Fibroblast of the aortic adventitia (primary cell): ENCODE data around the gene GNPTG. TPM values are rescaled to one million over a fixed set of nuclear protein-coding genes. Genes with fewer than 3 reads are reported as not detected.
A peak's percentile ranks its signal among the peaks of the same experiment; 100 is the strongest.

Experiments used
- DNase-seq: peaks from one replicate; pipeline ENCODE4 v3.0.0-alpha.2; 2010; ENCODE audit warnings: low read depth
- H3K4me3 ChIP-seq: 2 replicates; pipeline ENCODE4 v1.5.1; 2011; ENCODE audit warnings: low read depth, mild to moderate bottlenecking, control low read depth, low read length, moderate library complexity
- total RNA-seq: library from RNA; depleted of rRNA; stranded (reverse); fragments of >200 nt; gene quantifications from 2 replicates; pipeline ENCODE4 v1.2.3, GENCODE V29; 2012; ENCODE audit warnings: low replicate concordance
- TF ChIP-seq, protein P1 (sequence below): IDR thresholded peaks from 2 replicates; pipeline ENCODE4 v1.5.1; 2011; ENCODE audit warnings: mild to moderate bottlenecking, low read length, control low read depth, inconsistent platforms; ENCODE audit not compliant: insufficient read depth

GNPTG gene
- total RNA-seq, 1 donor, result 36.3 TPM

DNA sequence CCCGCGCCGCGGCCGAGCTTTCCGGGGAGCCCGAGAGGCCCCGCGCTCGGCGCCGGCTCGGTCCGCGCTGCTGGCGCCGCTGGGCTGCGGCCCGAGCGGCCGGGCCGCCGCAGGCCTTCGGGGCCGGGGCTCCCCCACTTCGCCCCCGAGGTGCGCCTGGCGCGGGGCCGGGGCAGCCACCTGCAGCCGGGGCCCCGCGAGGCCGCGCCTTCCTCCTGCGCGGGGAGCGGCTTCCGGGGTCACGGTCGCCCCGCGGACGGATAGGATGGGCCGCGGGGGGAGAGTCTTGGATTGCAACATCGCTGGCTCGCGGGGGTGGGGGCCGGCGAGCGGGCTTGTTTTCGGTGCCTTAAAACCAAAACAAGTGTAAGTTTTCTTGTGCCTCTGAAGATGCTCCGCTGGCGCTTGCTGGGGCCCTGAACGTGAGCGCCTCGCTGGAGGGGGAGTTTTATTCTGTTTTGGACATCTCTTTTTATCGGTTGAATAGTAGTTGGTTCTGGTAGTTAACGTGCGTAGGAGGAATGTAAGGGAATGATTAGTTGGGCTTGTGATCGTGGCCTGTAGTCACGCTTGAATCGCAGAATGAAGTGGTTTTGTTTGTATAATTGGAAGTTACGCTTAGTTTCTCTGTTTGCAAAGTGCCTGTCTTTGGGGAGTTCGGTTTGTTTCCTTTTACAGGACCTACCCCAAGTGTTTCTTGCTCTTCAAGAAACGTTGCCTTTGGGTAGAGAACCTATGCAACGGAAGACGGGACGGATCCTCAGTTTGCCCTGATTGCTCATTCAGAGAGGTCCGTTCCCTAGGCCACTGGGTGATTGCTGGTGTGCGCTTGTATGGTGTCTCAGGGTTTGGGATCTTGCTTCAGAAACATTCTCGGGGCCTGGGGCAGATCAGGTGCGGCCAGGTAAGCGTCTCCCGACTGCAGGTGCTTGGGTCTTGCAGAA lies 41.6 kb upstream of the GNPTG start:
- H3K4me3 ChIP-seq, result peak overlapping the region; percentile 82
- TF ChIP-seq, protein P1, sequence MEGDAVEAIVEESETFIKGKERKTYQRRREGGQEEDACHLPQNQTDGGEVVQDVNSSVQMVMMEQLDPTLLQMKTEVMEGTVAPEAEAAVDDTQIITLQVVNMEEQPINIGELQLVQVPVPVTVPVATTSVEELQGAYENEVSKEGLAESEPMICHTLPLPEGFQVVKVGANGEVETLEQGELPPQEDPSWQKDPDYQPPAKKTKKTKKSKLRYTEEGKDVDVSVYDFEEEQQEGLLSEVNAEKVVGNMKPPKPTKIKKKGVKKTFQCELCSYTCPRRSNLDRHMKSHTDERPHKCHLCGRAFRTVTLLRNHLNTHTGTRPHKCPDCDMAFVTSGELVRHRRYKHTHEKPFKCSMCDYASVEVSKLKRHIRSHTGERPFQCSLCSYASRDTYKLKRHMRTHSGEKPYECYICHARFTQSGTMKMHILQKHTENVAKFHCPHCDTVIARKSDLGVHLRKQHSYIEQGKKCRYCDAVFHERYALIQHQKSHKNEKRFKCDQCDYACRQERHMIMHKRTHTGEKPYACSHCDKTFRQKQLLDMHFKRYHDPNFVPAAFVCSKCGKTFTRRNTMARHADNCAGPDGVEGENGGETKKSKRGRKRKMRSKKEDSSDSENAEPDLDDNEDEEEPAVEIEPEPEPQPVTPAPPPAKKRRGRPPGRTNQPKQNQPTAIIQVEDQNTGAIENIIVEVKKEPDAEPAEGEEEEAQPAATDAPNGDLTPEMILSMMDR, result no peak
- DNase-seq, result peak; percentile 52

DNA sequence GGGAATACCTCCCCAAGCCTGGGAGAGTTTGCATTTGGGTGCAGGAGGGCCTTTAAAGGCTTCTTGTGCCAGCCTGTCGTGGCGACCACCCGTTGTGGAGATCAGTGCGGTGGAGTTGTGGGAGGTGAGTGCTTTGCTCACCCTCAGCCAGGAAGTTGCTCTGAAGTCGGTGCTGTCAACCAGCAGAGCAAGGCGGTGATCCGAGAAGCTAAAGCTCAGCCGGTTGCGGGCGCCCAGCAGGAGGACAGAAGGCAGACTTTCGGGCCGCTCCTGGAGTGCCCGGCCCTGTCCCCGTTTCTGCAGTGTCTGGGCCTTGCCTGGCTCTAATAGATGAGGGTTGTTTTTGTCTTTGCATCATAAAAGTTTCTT lies 40.9 kb upstream of the GNPTG start:
- H3K4me3 ChIP-seq, result peak overlapping the region; percentile 82
- peak; percentile 9 for DNase-seq
- TF ChIP-seq, protein P1, result no peak

DNA sequence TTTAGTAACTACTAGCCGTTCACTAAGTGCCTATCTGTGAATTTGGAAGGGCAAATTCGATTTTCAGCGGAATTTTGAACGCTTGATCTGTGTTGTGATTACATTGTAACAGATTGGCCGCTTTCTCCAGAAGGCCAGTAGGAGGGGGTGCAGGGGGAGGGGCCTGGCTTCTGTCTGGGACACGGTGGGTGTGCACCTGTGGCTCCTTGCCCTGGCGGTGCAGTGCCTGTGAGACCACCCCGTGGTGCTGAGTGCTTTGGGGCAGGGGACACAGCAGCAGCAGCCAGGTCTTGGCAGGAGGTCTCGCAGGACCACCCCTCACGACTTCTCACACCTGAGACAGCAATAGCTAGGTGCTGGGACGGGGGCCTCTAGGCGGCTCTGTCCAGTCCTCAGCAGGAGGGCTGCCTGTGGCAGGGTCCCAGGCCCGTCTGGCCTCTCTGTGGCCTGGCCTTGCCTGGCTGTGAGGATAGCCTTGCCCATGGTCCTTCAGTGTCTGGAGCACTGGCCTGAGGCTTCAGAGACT lies 40.5 kb upstream of the GNPTG start:
- H3K4me3 ChIP-seq, result peak overlapping the region; percentile 82
- TF ChIP-seq, protein P1, result peak; percentile 5
- peak; percentile 8 for DNase-seq

DNA sequence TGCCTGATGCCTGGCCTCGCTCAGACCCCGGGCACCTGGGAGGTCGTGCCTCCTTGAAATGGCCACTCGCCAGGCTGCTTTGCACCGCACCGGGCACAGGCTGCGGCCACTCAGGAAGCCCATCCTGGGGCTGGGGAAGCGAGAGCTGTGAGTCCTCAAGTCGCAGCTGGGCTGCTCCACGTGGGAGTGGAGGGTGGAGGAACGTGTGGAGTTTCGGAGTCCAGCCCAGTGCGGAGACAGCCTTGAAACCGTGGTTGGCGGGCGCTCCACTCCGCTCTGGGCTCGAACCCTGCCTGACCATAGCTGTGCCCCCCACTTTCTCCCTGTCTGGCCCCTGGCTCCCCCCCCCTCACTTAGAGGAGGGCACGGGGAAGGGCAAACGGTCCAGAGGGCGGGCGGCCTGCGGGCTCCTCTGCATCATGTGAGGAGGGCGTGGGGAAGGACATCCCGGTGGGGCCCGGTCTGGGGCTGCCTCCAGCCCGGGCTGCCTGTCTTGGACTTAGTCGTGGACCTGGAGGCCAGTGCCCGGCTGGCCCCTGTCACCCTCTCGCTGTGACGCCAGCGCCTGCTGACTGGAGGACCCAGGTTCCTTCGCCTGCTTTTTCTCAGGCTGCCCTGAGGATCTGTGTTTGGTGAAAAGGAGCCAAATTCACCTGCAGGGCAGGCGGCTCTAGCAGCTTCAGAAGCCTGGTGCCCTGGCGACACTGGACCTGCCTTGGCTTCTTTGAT lies 39.8 kb upstream of the GNPTG start:
- H3K4me3 ChIP-seq, result peak overlapping the region; percentile 82
- peak; percentile 25 for DNase-seq
- TF ChIP-seq, protein P1, result no peak

DNA sequence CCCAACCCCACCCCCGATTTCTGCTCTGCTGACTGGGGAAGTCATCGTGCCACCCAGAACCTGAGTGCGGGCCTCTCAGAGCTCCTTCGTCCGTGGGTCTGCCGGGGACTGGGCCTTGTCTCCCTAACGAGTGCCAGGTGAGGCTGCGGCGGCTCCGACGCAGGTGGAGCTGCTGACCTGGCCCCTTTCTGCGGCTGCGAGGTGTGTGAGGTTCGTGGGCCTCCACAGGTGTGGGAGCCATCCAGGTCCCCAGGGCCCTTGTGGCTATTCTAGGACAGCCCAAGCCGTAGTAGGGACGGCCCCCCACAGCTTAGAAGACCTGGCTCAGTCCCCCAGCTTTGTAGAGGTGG lies 39.3 kb upstream of the GNPTG start:
- no peak for DNase-seq
- H3K4me3 ChIP-seq, result peak overlapping the region; percentile 82
- TF ChIP-seq, protein P1, result no peak

DNA sequence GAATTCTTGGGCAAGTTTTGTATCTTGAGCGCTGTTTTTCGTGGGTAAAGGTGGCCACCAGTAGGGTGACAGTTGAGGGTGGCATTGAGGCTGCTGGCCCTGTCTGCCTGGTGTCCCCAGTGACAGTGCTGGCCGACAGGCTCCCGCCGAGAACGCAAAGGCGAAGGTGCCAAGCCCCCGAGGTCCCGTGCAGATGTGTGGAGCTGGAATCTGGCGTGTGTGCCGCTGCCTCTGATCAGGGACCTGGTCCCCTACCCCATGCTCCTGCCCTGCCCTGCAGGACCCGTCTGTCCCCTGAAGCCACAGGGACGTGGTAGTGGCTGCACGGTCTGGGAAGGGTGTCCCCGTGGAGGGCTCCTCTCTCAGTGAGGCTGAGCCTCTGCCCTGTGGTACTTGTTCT lies 38.8 kb upstream of the GNPTG start:
- no peak overlapping the region for H3K4me3 ChIP-seq
- TF ChIP-seq, protein P1, result no peak
- DNase-seq, result no peak
